HEK293T (cell line): Measurements from ENCODE around the gene GJB4.

Experiments used
- CTCF ChIA-PET: fragments of 350-600 bp; formaldehyde crosslinking; extraction: SDS; loops from one replicate; lab custom pipeline; 2021; ENCODE audit warnings: antibody characterized with exemption, inconsistent platforms; lab: Yijun Ruan, JAX
- POLR2A ChIA-PET: fragments of 350-600 bp; formaldehyde crosslinking; extraction: SDS; loops from one replicate; lab custom pipeline; 2020; ENCODE audit warnings: antibody characterized with exemption, inconsistent platforms; lab: Yijun Ruan, JAX
- DNase-seq: peaks from one replicate; pipeline ENCODE4 v3.0.0; 2012; ENCODE audit warnings: mixed read lengths; ENCODE audit errors: extremely low spot score
- ARNT ChIP-seq: fragments of 450-650 bp; IDR thresholded peaks from 2 replicates; pipeline ENCODE4 v1.6.1; 2017; ENCODE audit warnings: mild to moderate bottlenecking
- BHLHE40 ChIP-seq: fragments of 450-650 bp; IDR thresholded peaks from 2 replicates; pipeline ENCODE4 v1.6.1; 2016; ENCODE audit warnings: mild to moderate bottlenecking, moderate library complexity, borderline replicate concordance
- CTBP1 ChIP-seq: fragments of 450-650 bp; IDR thresholded peaks from 2 replicates; pipeline ENCODE4 v1.6.1; 2016; ENCODE audit warnings: borderline replicate concordance
- ELF4 ChIP-seq: fragments of 450-650 bp; IDR thresholded peaks from 2 replicates; pipeline ENCODE4 v1.6.1; 2017; ENCODE audit warnings: antibody characterized with exemption
- FOXA1 ChIP-seq: fragments of 450-650 bp; IDR thresholded peaks from 2 replicates; pipeline ENCODE4 v1.6.1; 2016; ENCODE audit warnings: mild to moderate bottlenecking
- FOXK2 ChIP-seq: fragments of 450-650 bp; IDR thresholded peaks from 2 replicates; pipeline ENCODE4 v1.6.1; 2016; ENCODE audit warnings: mild to moderate bottlenecking
- FOXM1 ChIP-seq: fragments of 450-650 bp; IDR thresholded peaks from 2 replicates; pipeline ENCODE4 v1.6.1; 2017; ENCODE audit warnings: mild to moderate bottlenecking, borderline replicate concordance
- HDGF ChIP-seq: fragments of 450-650 bp; IDR thresholded peaks from 2 replicates; pipeline ENCODE4 v1.6.1; 2017; ENCODE audit warnings: antibody characterized with exemption, borderline replicate concordance
- L3MBTL2 ChIP-seq: fragments of 450-650 bp; conservative IDR thresholded peaks from 2 replicates; pipeline ENCODE4 v1.6.1; 2016; ENCODE audit warnings: mild to moderate bottlenecking
- LEF1 ChIP-seq: fragments of 450-650 bp; IDR thresholded peaks from 2 replicates; pipeline ENCODE4 v1.6.1; 2017; ENCODE audit warnings: mild to moderate bottlenecking, borderline replicate concordance
- NFRKB ChIP-seq: fragments of 450-650 bp; IDR thresholded peaks from 2 replicates; pipeline ENCODE4 v1.6.1; 2016; ENCODE audit warnings: mild to moderate bottlenecking, moderate library complexity
- SP1 ChIP-seq: fragments of 450-650 bp; IDR thresholded peaks from 2 replicates; pipeline ENCODE4 v1.6.1; 2017
- SUZ12 ChIP-seq: fragments of 450-650 bp; IDR thresholded peaks from 2 replicates; pipeline ENCODE4 v1.6.1; 2016; ENCODE audit warnings: mild to moderate bottlenecking
- TARDBP ChIP-seq: fragments of 450-650 bp; IDR thresholded peaks from 2 replicates; pipeline ENCODE4 v1.6.1; 2016
- ZNF384 ChIP-seq: fragments of 450-650 bp; IDR thresholded peaks from 2 replicates; pipeline ENCODE4 v1.6.1; 2016
- TF ChIP-seq, protein P1 (sequence below): fragments of 450-650 bp; IDR thresholded peaks from 2 replicates; pipeline ENCODE4 v1.6.1; 2016

The GJB4 gene

GRCh38 chr1:34792868-34793727, 33.6 kb downstream of the GJB4 start, which contains the start of gene GJA4:
GJA4 (plus strand) TSS chr1:34792999; CDS start chr1:34794214, 1,215 bp downstream.
- TF ChIP-seq NFRKB (no peak), LEF1 (no peak), ZNF384 (no peak), ARNT (no peak), SP1 (no peak), FOXK2 (no peak), CTBP1 (no peak)
- TF ChIP-seq, protein P1, sequence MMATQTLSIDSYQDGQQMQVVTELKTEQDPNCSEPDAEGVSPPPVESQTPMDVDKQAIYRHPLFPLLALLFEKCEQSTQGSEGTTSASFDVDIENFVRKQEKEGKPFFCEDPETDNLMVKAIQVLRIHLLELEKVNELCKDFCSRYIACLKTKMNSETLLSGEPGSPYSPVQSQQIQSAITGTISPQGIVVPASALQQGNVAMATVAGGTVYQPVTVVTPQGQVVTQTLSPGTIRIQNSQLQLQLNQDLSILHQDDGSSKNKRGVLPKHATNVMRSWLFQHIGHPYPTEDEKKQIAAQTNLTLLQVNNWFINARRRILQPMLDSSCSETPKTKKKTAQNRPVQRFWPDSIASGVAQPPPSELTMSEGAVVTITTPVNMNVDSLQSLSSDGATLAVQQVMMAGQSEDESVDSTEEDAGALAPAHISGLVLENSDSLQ, result no peak
- CTCF ChIA-PET, result no interaction called here
- DNase-seq, result no peak
- POLR2A ChIA-PET, result no interaction called here

- ChIA-PET POLR2A (no interaction called here), CTCF (no interaction called here)
- no peak for TF ChIP-seq TARDBP
- TF ChIP-seq HDGF, result no peak
- TF ChIP-seq SP1, result no peak
- TF ChIP-seq FOXA1, result no peak
- TF ChIP-seq SUZ12, result no peak
- TF ChIP-seq LEF1, result no peak
- no peak for TF ChIP-seq CTBP1
- DNase-seq, result no peak
Observed at GRCh38 chr1:34794001-34794789, 34.7 kb downstream of the GJB4 start.

DNA sequence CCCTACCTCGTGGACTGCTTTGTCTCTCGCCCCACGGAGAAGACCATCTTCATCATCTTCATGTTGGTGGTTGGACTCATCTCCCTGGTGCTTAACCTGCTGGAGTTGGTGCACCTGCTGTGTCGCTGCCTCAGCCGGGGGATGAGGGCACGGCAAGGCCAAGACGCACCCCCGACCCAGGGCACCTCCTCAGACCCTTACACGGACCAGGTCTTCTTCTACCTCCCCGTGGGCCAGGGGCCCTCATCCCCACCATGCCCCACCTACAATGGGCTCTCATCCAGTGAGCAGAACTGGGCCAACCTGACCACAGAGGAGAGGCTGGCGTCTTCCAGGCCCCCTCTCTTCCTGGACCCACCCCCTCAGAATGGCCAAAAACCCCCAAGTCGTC, 35.2 kb downstream of the GJB4 start:
- no peak for DNase-seq
- ChIA-PET POLR2A (no interaction called here), CTCF (no interaction called here)
- TF ChIP-seq LEF1 (no peak), BHLHE40 (no peak), FOXA1 (no peak), NFRKB (no peak), ZNF384 (no peak), TARDBP (no peak), FOXM1 (no peak)

- CTCF ChIA-PET, result no interaction called here
- TF ChIP-seq ELF4, result no peak
- no peak for TF ChIP-seq SP1
- no peak for TF ChIP-seq FOXK2
- no peak for TF ChIP-seq ARNT
- TF ChIP-seq SUZ12, result no peak
- no peak for TF ChIP-seq HDGF
- TF ChIP-seq L3MBTL2, result no peak
- TF ChIP-seq FOXM1, result no peak
- POLR2A ChIA-PET, result interaction anchor here (1.5 kb wide), 1 partner anchor 64 kb away, joined by 3 read pairs; the partner anchor contains the start of gene SMIM12
- no peak for DNase-seq
Observed at GRCh38 chr1:34795916-34796315, 36.4 kb downstream of the GJB4 start.

GRCh38 chr1:34796990-34797389, 37.5 kb downstream of the GJB4 start:
- POLR2A ChIA-PET, result interaction anchor here (1.5 kb wide), 1 partner anchor 63 kb away, joined by 3 read pairs; the partner anchor contains the start of gene SMIM12
- CTCF ChIA-PET, result interaction anchor here (0.6 kb wide), 1 partner anchor 23 kb away, joined by 3 read pairs; no protein-coding TSS in a partner anchor
- TF ChIP-seq HDGF, result no peak
- TF ChIP-seq SP1, result no peak
- TF ChIP-seq FOXM1, result no peak
- TF ChIP-seq L3MBTL2, result no peak
- no peak for TF ChIP-seq ZNF384
- TF ChIP-seq ELF4, result no peak
- no peak for TF ChIP-seq TARDBP
- no peak for TF ChIP-seq CTBP1
- no peak for TF ChIP-seq ARNT
- no peak for TF ChIP-seq BHLHE40
- TF ChIP-seq LEF1, result no peak
- DNase-seq, result no peak

DNA sequence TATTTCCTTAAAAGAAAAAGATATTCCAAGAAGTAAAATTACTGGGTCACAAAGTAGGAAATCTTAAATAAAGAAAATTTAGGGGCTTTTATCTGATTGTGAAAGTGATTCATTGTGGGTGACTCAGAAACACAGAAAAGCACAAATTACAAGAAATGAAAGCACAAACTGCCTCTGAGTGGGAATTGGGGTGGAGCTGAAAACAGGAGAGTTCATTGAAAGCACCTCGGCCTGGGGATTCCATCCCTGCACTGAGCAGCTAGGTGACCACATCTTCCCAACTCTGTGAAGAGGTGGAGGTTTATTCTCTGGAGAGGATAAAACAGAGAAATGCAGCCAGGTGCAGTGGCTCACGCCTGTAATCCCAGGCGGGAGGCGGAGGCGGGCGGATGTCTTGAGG, 40.7 kb downstream of the GJB4 start:
- CTCF ChIA-PET, result no interaction called here

GRCh38 chr1:34803770-34804169, 44.2 kb downstream of the GJB4 start:
- no peak for TF ChIP-seq ELF4
- TF ChIP-seq SUZ12, result no peak
- TF ChIP-seq, protein P1, result no peak
- TF ChIP-seq FOXM1, result no peak
- TF ChIP-seq FOXK2, result no peak
- CTCF ChIA-PET, result no interaction called here
- DNase-seq, result no peak
- POLR2A ChIA-PET, result no interaction called here

More for the DNA sequence above, 40.7 kb downstream of the GJB4 start:
- no peak for DNase-seq
- POLR2A ChIA-PET, result no interaction called here
- TF ChIP-seq TARDBP (no peak), NFRKB (no peak)
